ENCODE data around the gene MYO5B. TPM values are rescaled to one million over a fixed set of nuclear protein-coding genes. Genes with fewer than 3 reads are reported as not detected.

MYO5B gene
- total RNA-seq, 2 experiments from 2014 or later = not detected

- H3K4me2 ChIP-seq (ENCODE audit: low read length) = no peak overlapping the region
- H3K27ac ChIP-seq (ENCODE audit: low read depth, low read length, poor library complexity, severe bottlenecking) = no peak overlapping the region
- no peaks in the 10 kb centered on the region for H3K9me3 ChIP-seq (ENCODE audit: low read length)
- POLR2A ChIA-PET = interaction anchor here (0.7 to 0.9 kb wide), 2 partner anchors 10 to 42 kb away, joined by 3 read pairs; no protein-coding TSS in a partner anchor
- H4K20me1 ChIP-seq (ENCODE audit: insufficient read depth, low read length) = no peaks in the 10 kb centered on the region
- intact Hi-C loops (cut with micrococcal nuclease; ENCODE audit: unreplicated experiment) = no loop called here
- no peak overlapping the region for H2AFZ ChIP-seq (ENCODE audit: low read length)
- no peaks in the 10 kb centered on the region for H3K79me2 ChIP-seq (ENCODE audit: insufficient read depth, low read depth, low read length)
- TF ChIP-seq, protein P1, sequence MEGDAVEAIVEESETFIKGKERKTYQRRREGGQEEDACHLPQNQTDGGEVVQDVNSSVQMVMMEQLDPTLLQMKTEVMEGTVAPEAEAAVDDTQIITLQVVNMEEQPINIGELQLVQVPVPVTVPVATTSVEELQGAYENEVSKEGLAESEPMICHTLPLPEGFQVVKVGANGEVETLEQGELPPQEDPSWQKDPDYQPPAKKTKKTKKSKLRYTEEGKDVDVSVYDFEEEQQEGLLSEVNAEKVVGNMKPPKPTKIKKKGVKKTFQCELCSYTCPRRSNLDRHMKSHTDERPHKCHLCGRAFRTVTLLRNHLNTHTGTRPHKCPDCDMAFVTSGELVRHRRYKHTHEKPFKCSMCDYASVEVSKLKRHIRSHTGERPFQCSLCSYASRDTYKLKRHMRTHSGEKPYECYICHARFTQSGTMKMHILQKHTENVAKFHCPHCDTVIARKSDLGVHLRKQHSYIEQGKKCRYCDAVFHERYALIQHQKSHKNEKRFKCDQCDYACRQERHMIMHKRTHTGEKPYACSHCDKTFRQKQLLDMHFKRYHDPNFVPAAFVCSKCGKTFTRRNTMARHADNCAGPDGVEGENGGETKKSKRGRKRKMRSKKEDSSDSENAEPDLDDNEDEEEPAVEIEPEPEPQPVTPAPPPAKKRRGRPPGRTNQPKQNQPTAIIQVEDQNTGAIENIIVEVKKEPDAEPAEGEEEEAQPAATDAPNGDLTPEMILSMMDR (conservative IDR thresholded peaks at IDR 0.05; ENCODE audit: low read length) = no peak
- no peak for TF ChIP-seq EZH2phosphoT487 (IDR thresholded peaks at IDR 0.05; ENCODE audit: borderline replicate concordance, low read depth, low read length)
- no peak for DNase-seq (ENCODE audit: low spot score)
- no peaks in the 10 kb centered on the region for H3K9me2 ChIP-seq (ENCODE audit: insufficient read depth, low read length)
- CTCF ChIA-PET (ENCODE audit: unreplicated experiment) = no interaction called here
- no peak overlapping the region for H3K4me3 ChIP-seq (ENCODE audit: low read depth, low read length, poor library complexity, severe bottlenecking)
- no peaks in the 10 kb centered on the region for H3K36me3 ChIP-seq (ENCODE audit: insufficient read depth, low read length)
- BruUV-seq (replicated peaks) = no TSS peak
- no peaks in the 10 kb centered on the region for H3K4me1 ChIP-seq (ENCODE audit: insufficient read depth, low read length, poor library complexity, severe bottlenecking)
Measured at GRCh38 chr18:49915352-49915751, 279.6 kb downstream of the MYO5B start.

DNA sequence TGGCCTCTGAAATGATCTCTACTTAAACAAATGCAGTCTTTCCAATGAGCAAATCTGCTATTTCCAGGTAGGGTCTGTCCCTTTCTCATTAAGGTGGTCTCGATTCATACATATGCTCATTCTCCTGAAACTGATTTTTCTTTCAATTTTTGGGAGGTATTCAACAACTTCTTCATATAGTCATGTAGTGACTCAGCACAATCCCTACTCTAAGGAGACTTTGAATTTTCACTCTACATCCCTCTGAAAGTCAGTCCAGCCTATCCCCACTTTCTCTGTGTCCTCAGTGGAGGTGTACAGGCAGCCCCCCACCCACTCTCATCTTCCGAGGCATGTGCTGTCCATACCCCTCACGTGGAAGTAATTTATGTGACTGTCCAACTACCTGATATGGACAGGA, 281.7 kb downstream of the MYO5B start:
- ChIA-PET POLR2A (no interaction called here), CTCF (ENCODE audit: unreplicated experiment) (no interaction called here)
- no peak overlapping the region for H2AFZ ChIP-seq (ENCODE audit: low read length)
- intact Hi-C loops (cut with micrococcal nuclease; ENCODE audit: unreplicated experiment) = no loop called here
- no TSS peak for BruUV-seq (replicated peaks)
- H3K79me2 ChIP-seq (ENCODE audit: insufficient read depth, low read depth, low read length) = no peaks in the 10 kb centered on the region
- no peaks in the 10 kb centered on the region for H3K36me3 ChIP-seq (ENCODE audit: insufficient read depth, low read length)
- H3K9me3 ChIP-seq (ENCODE audit: low read length) = no peaks in the 10 kb centered on the region
- H3K4me2 ChIP-seq (ENCODE audit: low read length) = no peak overlapping the region
- no peak for DNase-seq (ENCODE audit: low spot score)
- no peak overlapping the region for H3K4me3 ChIP-seq (ENCODE audit: low read depth, low read length, poor library complexity, severe bottlenecking)
- no peaks in the 10 kb centered on the region for H4K20me1 ChIP-seq (ENCODE audit: insufficient read depth, low read length)
- TF ChIP-seq, protein P1 (conservative IDR thresholded peaks at IDR 0.05; ENCODE audit: low read length) = no peak
- TF ChIP-seq EZH2phosphoT487 (IDR thresholded peaks at IDR 0.05; ENCODE audit: borderline replicate concordance, low read depth, low read length) = no peak
- H3K4me1 ChIP-seq (ENCODE audit: insufficient read depth, low read length, poor library complexity, severe bottlenecking) = no peaks in the 10 kb centered on the region
- no peak overlapping the region for H3K27ac ChIP-seq (ENCODE audit: low read depth, low read length, poor library complexity, severe bottlenecking)
- H3K9me2 ChIP-seq (ENCODE audit: insufficient read depth, low read length) = no peaks in the 10 kb centered on the region

DNA sequence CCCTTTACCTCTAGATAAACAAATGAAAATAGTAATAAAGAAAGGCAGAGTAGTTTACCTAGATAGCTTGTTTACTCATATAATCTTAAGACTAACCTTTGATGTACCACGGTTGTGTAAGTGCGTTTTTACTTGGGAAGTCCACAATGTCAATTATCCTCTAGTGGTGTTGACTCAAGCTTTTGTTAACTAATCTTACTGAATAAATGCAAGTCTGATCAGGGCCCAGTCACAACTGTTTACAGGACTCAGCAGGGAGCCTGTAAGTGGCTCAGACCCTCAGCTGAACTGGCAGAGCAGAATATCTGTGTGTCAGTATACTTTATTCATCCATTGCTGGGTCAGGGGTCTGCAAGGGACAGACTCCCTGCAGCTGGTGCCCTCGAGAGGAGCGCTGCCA, 283.5 kb downstream of the MYO5B start:
- BruUV-seq (replicated peaks) = no TSS peak
- Histone ChIP-seq H3K4me2 (ENCODE audit: low read length) (no peak overlapping the region), H3K27ac (ENCODE audit: low read depth, low read length, poor library complexity, severe bottlenecking) (no peak overlapping the region), H3K9me2 (ENCODE audit: insufficient read depth, low read length) (no peaks in the 10 kb centered on the region), H3K4me1 (ENCODE audit: insufficient read depth, low read length, poor library complexity, severe bottlenecking) (no peaks in the 10 kb centered on the region), H3K4me3 (ENCODE audit: low read depth, low read length, poor library complexity, severe bottlenecking) (no peak overlapping the region), H2AFZ (ENCODE audit: low read length) (no peak overlapping the region), H3K9me3 (ENCODE audit: low read length) (no peaks in the 10 kb centered on the region), H3K36me3 (ENCODE audit: insufficient read depth, low read length) (no peaks in the 10 kb centered on the region), H3K79me2 (ENCODE audit: insufficient read depth, low read depth, low read length) (no peaks in the 10 kb centered on the region), H4K20me1 (ENCODE audit: insufficient read depth, low read length) (no peaks in the 10 kb centered on the region)
- DNase-seq (ENCODE audit: low spot score) = no peak
- TF ChIP-seq EZH2phosphoT487 (IDR thresholded peaks at IDR 0.05; ENCODE audit: borderline replicate concordance, low read depth, low read length) = no peak
- TF ChIP-seq, protein P1 (conservative IDR thresholded peaks at IDR 0.05; ENCODE audit: low read length) = no peak
- CTCF ChIA-PET (ENCODE audit: unreplicated experiment) = no interaction called here
- intact Hi-C loops (cut with micrococcal nuclease; ENCODE audit: unreplicated experiment) = no loop called here
- POLR2A ChIA-PET = no interaction called here
